ENCODE results near the gene SF3B1.
A peak's percentile ranks its signal among the peaks of the same experiment; 100 is the strongest.
"Not testable (repeated sequence)": the region's sequence is repeated elsewhere in the genome, so short reads cannot be mapped to it uniquely, and the experiment has no call there.

Gene SF3B1

GRCh38 chr2:197377670-197378069 is 57.2 kb downstream of the SF3B1 start:
- Mint-ChIP-seq H3K4me3 (no peak overlapping the region), H3K27ac (no peak overlapping the region), H3K9me3 (no peaks in the 10 kb centered on the region)

GRCh38 chr2:197372592-197372991 is 62.2 kb downstream of the SF3B1 start:
- no peaks in the 10 kb centered on the region for H3K36me3 Mint-ChIP-seq (ENCODE audit: low read depth)
- no peak overlapping the region for H3K4me3 Mint-ChIP-seq
- no peaks in the 10 kb centered on the region for H3K9me3 Mint-ChIP-seq
- peak overlapping the region; percentile 27 for H3K27ac Mint-ChIP-seq
- H3K4me1 Mint-ChIP-seq (ENCODE audit: low read depth) = peaks cover 39% of the 10 kb centered on the region
- no peaks in the 10 kb centered on the region for H3K27me3 Mint-ChIP-seq

More at GRCh38 chr2:197377670-197378069, 57.2 kb downstream of the SF3B1 start:
- H3K27me3 Mint-ChIP-seq = peaks cover 3% of the 10 kb centered on the region
- H3K36me3 Mint-ChIP-seq (ENCODE audit: low read depth) = no peaks in the 10 kb centered on the region
- peaks cover 40% of the 10 kb centered on the region for H3K4me1 Mint-ChIP-seq (ENCODE audit: low read depth)

DNA sequence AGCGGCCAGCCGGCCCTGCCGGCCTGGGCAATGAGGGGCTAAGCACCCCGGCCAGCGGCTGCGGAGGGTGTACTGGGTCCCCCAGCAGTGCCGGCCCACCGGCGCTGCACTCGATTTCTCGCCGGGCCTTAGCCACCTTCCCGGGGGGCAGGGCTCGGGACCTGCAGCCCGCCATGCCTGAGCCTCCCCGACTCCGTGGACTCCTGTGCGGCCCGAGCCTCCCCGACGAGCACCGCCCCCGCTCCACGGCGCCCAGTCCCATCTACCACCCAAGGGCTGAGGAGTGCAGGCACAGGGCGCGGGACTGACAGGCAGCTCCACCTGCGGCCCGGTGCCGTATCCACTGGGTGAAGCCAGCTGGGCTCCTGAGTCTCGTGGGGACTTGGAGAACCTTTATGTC is 64.2 kb downstream of the SF3B1 start:
- H3K4me1 Mint-ChIP-seq (ENCODE audit: low read depth) = peaks cover 27% of the 10 kb centered on the region
- not testable (repeated sequence) for H3K27ac Mint-ChIP-seq; H3K36me3 Mint-ChIP-seq (ENCODE audit: low read depth); H3K27me3 Mint-ChIP-seq; H3K4me3 Mint-ChIP-seq; H3K9me3 Mint-ChIP-seq

DNA sequence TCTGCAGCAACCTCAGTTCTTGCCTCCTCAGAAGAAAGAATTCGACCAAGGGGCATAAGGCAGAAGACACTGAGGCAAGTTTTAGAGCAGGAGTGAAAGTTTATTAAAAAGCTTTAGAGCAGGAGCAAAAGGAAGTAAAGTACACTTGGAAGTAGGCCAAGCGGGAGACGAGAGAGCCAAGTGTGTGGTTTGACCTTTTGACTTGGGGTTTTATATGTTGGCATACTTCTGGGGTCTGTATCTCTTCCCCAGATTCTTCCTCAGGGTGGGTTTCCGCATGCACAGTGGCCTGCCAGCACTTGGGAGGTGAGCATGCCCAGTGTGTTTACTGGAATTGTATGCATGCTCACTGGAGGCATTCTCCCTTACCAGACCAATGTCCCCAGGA is 64.9 kb downstream of the SF3B1 start:
- Mint-ChIP-seq H3K4me3 (peak overlapping the region; percentile 21), H3K27ac (peak overlapping the region; percentile 23), H3K36me3 (ENCODE audit: low read depth) (no peaks in the 10 kb centered on the region), H3K9me3 (no peaks in the 10 kb centered on the region), H3K27me3 (no peaks in the 10 kb centered on the region), H3K4me1 (ENCODE audit: low read depth) (peaks cover 25% of the 10 kb centered on the region)

GRCh38 chr2:197369228-197369932 is 65.4 kb downstream of the SF3B1 start:
- Mint-ChIP-seq H3K27me3 (no peaks in the 10 kb centered on the region), H3K4me3 (peak overlapping the region; percentile 21), H3K9me3 (no peaks in the 10 kb centered on the region), H3K27ac (peak overlapping the region; percentile 23), H3K4me1 (ENCODE audit: low read depth) (peaks cover 20% of the 10 kb centered on the region), H3K36me3 (ENCODE audit: low read depth) (no peaks in the 10 kb centered on the region)

- H3K4me1 Mint-ChIP-seq (ENCODE audit: low read depth) = peaks cover 15% of the 10 kb centered on the region
- no peaks in the 10 kb centered on the region for H3K36me3 Mint-ChIP-seq (ENCODE audit: low read depth)
- no peak overlapping the region for H3K27ac Mint-ChIP-seq
- H3K4me3 Mint-ChIP-seq = no peak overlapping the region
- no peaks in the 10 kb centered on the region for H3K27me3 Mint-ChIP-seq
- H3K9me3 Mint-ChIP-seq = no peaks in the 10 kb centered on the region
Observed at GRCh38 chr2:197368412-197368811, 66.4 kb downstream of the SF3B1 start.

DNA sequence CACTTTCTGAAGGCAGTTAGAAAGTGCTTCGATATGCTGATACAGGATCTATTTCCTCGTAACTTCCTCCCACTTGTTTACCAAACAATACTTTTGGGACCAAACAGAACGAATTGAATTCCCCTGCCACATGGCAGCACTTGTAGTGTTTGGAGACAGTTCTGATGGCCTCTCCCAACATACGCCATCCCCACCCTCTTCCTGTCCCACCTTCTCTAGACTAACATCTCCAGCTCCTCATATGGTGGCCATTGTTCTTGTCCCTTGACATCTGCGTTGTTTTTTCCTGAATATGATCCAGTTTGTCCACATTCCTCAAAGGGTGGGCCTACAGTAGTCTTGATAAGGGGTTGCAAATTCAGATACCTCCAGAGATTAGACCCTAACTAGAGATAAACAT is 70.8 kb downstream of the SF3B1 start:
- Mint-ChIP-seq H3K27ac (no peak overlapping the region), H3K27me3 (no peaks in the 10 kb centered on the region), H3K4me1 (ENCODE audit: low read depth) (peaks cover 25% of the 10 kb centered on the region), H3K4me3 (no peak overlapping the region), H3K36me3 (ENCODE audit: low read depth) (no peaks in the 10 kb centered on the region), H3K9me3 (no peaks in the 10 kb centered on the region)

DNA sequence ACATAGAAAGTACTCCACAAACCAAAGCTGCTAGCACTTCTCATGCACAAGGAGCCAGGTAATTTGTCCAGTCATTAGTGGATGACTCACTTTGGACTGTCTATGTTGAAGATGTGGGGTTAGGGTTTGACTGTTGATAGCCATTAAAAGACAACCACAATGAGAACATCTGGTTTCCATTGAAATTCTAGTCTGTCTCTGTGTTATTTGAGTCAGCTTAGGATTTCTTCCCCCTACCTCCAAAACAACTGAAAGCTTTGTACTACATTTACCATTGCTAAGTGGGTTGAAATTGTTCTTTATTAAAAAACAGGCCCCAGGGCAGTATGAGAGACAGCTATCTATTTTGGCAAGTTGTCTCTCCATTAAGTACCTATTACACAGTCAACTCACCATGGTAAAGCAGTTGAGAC is 74.1 kb downstream of the SF3B1 start:
- no peaks in the 10 kb centered on the region for H3K9me3 Mint-ChIP-seq
- H3K4me1 Mint-ChIP-seq (ENCODE audit: low read depth) = peaks cover 48% of the 10 kb centered on the region
- H3K27me3 Mint-ChIP-seq = no peaks in the 10 kb centered on the region
- H3K27ac Mint-ChIP-seq = peak overlapping the region; percentile 45
- no peaks in the 10 kb centered on the region for H3K36me3 Mint-ChIP-seq (ENCODE audit: low read depth)
- no peak overlapping the region for H3K4me3 Mint-ChIP-seq

- no peak overlapping the region for H3K4me3 Mint-ChIP-seq
- peaks cover 51% of the 10 kb centered on the region for H3K4me1 Mint-ChIP-seq (ENCODE audit: low read depth)
- H3K9me3 Mint-ChIP-seq = no peaks in the 10 kb centered on the region
- H3K36me3 Mint-ChIP-seq (ENCODE audit: low read depth) = no peaks in the 10 kb centered on the region
- peak overlapping the region; percentile 73 for H3K27ac Mint-ChIP-seq
- no peaks in the 10 kb centered on the region for H3K27me3 Mint-ChIP-seq
Observed at GRCh38 chr2:197359859-197360258, 75.0 kb downstream of the SF3B1 start.

- Mint-ChIP-seq H3K9me3 (no peaks in the 10 kb centered on the region), H3K27me3 (no peaks in the 10 kb centered on the region), H3K27ac (peak overlapping the region; percentile 46), H3K36me3 (ENCODE audit: low read depth) (no peaks in the 10 kb centered on the region), H3K4me1 (ENCODE audit: low read depth) (peaks cover 51% of the 10 kb centered on the region), H3K4me3 (no peak overlapping the region)
Observed at GRCh38 chr2:197358931-197359330, 75.9 kb downstream of the SF3B1 start.

- Mint-ChIP-seq H3K27me3 (no peaks in the 10 kb centered on the region), H3K27ac (no peak overlapping the region), H3K9me3 (no peaks in the 10 kb centered on the region), H3K4me3 (no peak overlapping the region), H3K36me3 (ENCODE audit: low read depth) (no peaks in the 10 kb centered on the region), H3K4me1 (ENCODE audit: low read depth) (peaks cover 55% of the 10 kb centered on the region)
Observed at GRCh38 chr2:197357986-197358385, 76.8 kb downstream of the SF3B1 start.

GRCh38 chr2:197356136-197356535 is 78.7 kb downstream of the SF3B1 start:
- Mint-ChIP-seq H3K4me3 (peak overlapping the region; percentile 42), H3K4me1 (ENCODE audit: low read depth) (peaks cover 60% of the 10 kb centered on the region), H3K27me3 (no peaks in the 10 kb centered on the region), H3K27ac (peak overlapping the region; percentile 78), H3K9me3 (no peaks in the 10 kb centered on the region), H3K36me3 (ENCODE audit: low read depth) (no peaks in the 10 kb centered on the region)

DNA sequence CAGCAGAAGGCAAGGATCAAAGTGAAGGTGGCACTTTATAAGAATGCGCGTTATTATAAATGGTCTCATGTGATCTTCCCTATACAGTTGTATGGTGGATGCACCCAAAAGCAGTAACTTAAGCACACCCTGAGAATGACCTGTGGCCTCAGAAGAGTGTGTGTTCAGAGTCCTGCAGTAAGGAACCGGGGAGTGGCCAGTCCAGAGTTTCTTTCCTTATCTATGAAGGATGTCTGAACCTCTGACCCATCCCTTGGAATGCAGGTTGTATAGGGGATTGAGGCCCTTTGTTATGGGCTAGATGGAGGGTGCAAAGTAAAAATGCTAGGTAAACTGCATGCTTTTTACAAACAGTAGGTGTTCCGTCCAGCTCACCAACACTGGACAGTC is 80.7 kb downstream of the SF3B1 start:
- no peaks in the 10 kb centered on the region for H3K27me3 Mint-ChIP-seq
- no peaks in the 10 kb centered on the region for H3K9me3 Mint-ChIP-seq
- peaks cover 48% of the 10 kb centered on the region for H3K4me1 Mint-ChIP-seq (ENCODE audit: low read depth)
- no peak overlapping the region for H3K4me3 Mint-ChIP-seq
- no peaks in the 10 kb centered on the region for H3K36me3 Mint-ChIP-seq (ENCODE audit: low read depth)
- no peak overlapping the region for H3K27ac Mint-ChIP-seq

DNA sequence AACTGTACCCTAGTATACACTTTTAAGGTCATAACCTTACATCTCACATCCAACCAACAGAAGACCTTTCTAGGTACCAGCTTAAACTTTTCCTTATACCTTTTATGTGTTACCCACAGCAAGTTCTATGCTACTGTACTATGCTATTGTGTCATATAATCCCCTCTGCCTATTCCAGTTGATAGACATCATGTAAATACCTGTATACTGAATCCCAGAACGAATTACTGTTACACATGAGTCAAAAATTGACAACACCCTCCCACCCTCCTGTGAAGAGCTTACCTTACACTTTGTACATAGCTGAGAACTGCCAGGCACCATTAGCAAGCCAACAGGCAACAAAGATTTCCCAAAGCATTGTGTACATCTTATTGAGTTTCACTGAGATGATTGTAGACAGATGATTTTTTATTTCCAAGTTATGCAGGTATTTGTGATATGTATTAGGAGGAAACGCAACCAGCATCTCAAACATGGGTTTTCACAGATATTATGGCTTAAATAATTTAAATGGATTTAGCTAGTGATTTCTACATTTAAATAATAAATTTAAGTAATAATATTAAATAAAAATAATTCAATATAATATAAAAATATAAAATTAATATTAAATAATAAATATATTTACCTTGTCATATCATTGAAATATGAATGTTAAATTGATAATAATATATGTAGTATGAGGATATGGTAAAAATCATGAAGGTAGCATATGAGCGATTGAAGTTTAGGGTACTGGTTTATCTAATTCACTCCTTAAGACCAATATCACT is 81.2 kb downstream of the SF3B1 start:
- no peaks in the 10 kb centered on the region for H3K9me3 Mint-ChIP-seq
- no peak overlapping the region for H3K4me3 Mint-ChIP-seq
- peaks cover 42% of the 10 kb centered on the region for H3K4me1 Mint-ChIP-seq (ENCODE audit: low read depth)
- H3K27me3 Mint-ChIP-seq = no peaks in the 10 kb centered on the region
- no peaks in the 10 kb centered on the region for H3K36me3 Mint-ChIP-seq (ENCODE audit: low read depth)
- H3K27ac Mint-ChIP-seq = no peak overlapping the region

DNA sequence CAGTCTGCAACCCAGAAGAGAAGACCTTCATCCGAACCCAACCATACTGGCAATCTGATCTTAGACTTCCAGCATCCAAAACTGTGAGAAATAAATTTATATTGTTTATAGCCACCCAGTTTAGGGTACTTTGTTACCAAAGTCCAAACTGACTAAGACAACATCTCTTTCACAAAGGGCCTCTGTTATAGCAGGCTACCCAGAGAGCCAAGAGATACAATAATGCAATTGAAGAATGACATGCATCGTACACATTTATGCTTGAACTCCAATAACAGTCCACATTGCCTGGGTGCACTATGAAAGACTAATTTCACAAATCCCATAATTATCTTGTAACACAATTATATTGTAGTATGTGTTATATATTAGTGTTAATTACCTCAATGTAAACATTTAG is 85.1 kb downstream of the SF3B1 start:
- Mint-ChIP-seq H3K4me1 (ENCODE audit: low read depth) (peaks cover 23% of the 10 kb centered on the region), H3K27ac (no peak overlapping the region), H3K4me3 (no peak overlapping the region), H3K27me3 (no peaks in the 10 kb centered on the region), H3K36me3 (ENCODE audit: low read depth) (no peaks in the 10 kb centered on the region), H3K9me3 (no peaks in the 10 kb centered on the region)
